ENCODE results near the gene VTI1A.

Gene VTI1A

DNA sequence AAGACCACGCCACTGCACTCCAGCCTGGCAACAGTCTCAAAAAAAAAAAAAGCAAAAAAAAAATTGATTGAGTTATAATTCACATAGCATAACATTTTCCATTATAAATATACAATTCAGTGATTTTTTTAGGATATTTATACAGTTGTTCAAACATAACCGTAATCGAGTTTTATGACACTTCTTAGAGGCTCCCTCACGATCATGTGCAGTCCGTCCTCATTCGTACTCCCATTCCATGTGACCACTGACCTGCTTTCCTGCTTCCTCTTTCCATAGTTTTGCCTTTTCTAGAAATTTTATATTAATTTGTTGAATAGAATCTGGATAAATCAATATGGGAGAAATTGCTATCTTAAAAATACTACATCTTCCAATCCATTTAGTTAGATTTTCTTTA lies 45.7 kb downstream of the VTI1A start:
- TF ChIP-seq, protein P1, sequence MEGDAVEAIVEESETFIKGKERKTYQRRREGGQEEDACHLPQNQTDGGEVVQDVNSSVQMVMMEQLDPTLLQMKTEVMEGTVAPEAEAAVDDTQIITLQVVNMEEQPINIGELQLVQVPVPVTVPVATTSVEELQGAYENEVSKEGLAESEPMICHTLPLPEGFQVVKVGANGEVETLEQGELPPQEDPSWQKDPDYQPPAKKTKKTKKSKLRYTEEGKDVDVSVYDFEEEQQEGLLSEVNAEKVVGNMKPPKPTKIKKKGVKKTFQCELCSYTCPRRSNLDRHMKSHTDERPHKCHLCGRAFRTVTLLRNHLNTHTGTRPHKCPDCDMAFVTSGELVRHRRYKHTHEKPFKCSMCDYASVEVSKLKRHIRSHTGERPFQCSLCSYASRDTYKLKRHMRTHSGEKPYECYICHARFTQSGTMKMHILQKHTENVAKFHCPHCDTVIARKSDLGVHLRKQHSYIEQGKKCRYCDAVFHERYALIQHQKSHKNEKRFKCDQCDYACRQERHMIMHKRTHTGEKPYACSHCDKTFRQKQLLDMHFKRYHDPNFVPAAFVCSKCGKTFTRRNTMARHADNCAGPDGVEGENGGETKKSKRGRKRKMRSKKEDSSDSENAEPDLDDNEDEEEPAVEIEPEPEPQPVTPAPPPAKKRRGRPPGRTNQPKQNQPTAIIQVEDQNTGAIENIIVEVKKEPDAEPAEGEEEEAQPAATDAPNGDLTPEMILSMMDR (IDR thresholded peaks at IDR 0.05): no peak

DNA sequence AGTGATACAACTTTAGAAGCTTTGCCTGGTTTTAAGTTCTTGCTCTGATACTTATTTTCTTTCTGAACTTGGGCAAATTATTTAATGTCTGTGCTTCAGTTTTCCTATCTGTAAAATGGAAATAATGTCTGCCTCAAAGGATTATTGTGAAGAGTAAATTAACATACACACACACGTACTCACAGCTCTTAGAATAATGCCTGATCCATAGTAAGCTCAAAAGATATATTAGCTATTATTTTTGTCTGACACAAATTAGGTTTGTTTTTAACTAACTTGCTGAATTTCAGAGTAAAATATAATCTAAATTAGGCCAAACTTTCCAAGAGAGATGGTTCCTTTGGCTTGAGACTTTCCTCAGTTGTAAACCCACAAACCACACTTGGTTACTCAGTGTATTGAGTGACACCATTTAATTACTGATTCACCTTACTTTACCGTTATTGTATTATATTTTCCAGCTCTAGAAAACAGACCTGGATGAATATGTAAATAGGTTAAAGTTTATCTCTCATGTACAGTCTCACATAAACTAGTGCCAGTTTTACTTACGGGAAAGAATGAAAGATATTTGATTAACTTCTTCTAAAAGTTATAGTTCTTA lies 50.4 kb downstream of the VTI1A start:
- TF ChIP-seq, protein P1 (IDR thresholded peaks at IDR 0.05): no peak

DNA sequence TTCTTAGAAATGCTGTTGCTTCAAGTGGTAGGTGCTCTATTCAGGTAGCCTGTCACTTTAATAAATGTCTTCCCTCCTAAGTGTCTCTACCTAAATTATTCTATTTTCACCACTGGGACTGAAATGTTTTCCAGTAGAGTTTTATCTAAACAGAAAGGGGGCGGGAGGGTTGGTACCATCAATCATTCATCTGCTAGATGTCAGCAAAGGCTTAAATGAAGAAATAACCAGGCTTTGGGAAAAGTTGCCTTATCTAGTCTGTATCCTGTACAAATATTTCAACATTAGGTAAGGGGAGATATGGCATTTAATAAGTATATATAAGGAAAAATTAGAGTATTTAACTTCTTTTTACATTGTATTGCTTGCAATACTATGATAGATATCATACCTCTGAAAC lies 51.8 kb downstream of the VTI1A start:
- TF ChIP-seq, protein P1 (IDR thresholded peaks at IDR 0.05): no peak

DNA sequence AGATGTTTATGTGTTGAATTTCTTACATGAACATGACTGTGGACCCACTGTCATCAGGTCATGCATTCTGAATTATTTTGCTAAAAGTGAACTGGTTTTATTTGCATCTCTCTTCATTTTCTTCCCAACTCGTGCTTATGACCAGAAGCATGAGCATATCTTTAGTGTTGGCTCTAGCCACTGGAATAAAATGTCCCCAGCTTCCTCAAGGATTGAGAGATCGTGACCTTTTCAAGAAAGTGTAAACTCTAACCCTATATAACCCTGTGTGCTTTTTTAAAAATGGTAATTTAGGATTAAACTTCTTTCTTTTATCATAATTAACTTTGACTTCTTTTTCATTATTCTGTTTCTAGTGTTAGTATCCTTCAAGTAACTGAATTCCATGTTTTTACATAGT lies 55.5 kb downstream of the VTI1A start:
- TF ChIP-seq, protein P1 (IDR thresholded peaks at IDR 0.05): no peak

DNA sequence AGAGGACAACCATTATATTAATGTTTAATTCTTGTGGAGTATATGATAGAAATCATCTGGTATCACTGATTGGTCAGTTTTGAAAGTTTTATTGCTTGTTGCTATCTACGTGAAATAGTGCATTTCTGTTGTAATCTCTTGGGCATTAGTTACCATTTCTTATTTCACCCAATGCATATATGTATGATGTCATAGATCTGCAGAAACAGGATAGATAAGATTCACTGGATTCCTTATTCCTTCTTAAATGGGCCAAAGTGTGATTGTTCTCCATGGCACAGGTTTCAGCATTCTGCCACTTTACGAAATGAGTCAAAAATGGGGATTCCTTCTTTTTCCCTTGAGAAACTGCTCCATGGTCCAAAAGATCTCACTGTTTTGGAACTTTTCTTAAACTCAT lies 56.6 kb downstream of the VTI1A start:
- TF ChIP-seq, protein P1 (IDR thresholded peaks at IDR 0.05): no peak

DNA sequence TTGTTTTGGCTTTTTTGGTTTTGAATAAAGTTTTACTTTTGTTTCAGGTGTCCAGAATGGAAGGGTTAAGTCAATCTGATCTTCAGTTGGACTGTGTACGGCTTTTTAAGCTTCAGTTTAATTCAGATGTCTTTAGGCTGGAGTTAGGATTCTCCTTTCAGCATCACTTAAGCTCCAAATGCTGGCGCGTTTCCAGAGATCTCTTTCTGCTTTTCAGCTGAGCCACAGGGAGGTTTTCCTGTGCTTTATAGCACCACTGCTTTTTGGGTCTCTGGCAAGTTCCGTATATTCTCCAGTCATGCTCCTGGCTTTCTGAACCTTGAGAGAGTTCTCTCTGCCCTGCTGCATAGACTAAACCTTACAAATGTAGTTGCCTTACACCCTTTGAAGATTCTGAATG lies 60.0 kb downstream of the VTI1A start:
- TF ChIP-seq, protein P1 (IDR thresholded peaks at IDR 0.05): no peak

DNA sequence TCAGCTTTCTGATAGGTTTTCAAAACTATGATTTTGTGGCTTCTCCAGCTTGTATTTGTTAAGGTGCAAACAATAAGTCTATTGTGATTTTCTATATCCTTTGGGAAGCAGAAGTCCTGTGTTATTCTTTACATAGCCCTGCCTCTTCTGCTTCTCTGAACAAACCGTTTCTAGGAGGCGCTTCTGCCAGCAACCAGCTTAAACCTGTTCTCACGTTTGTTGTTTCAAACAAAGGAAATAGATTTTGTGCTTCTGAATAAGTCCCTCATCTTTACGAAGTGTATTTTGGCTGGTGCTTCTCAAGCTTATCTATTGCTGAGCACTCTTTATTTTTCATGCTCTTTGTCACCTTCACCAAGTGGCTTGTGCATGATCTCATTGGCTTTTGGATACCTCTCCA lies 61.0 kb downstream of the VTI1A start:
- TF ChIP-seq, protein P1 (IDR thresholded peaks at IDR 0.05): no peak
